Subcutaneous abdominal adipose tissue (tissue), 5 donors: ENCODE results near the gene ZCCHC8.
"Not testable (repeated sequence)": the region's sequence is repeated elsewhere in the genome, so short reads cannot be mapped to it uniquely, and the experiment has no call there.

Experiments used
- H3K27ac ChIP-seq: one replicate; pipeline ENCODE4 v1.7.0; 2013; ENCODE audit warnings: low read depth, mild to moderate bottlenecking, inconsistent platforms, low read length, moderate library complexity
- H3K27me3 ChIP-seq, 5 donors: one replicate each; pipeline ENCODE4 v1.7.0; 2013; ENCODE audit warnings: low read length in 5 of 5, inconsistent platforms in 1 of 5; ENCODE audit not compliant: control insufficient read depth in 5 of 5, insufficient read depth in 4 of 5
- H3K36me3 ChIP-seq, 5 donors: one replicate each; pipeline ENCODE4 v1.7.0; 2013; ENCODE audit warnings: low read length in 5 of 5; ENCODE audit not compliant: control insufficient read depth in 5 of 5, insufficient read depth in 5 of 5
- H3K4me1 ChIP-seq, 5 donors: one replicate each; pipeline ENCODE4 v1.7.0; 2013; ENCODE audit warnings: low read length in 5 of 5, mild to moderate bottlenecking in 3 of 5, moderate library complexity in 1 of 5; ENCODE audit not compliant: control insufficient read depth in 5 of 5, insufficient read depth in 5 of 5
- H3K4me3 ChIP-seq, 5 donors: one replicate each; pipeline ENCODE4 v1.7.0; 2013; ENCODE audit warnings: low read length in 5 of 5, low read depth in 1 of 5
- H3K9ac ChIP-seq, 5 donors: one replicate each; pipeline ENCODE4 v1.7.0; 2013; ENCODE audit warnings: low read length in 5 of 5, mild to moderate bottlenecking in 4 of 5, moderate library complexity in 3 of 5
- H3K9me3 ChIP-seq, 5 donors: one replicate each; pipeline ENCODE4 v1.7.0; 2013; ENCODE audit warnings: low read length in 5 of 5; ENCODE audit not compliant: control insufficient read depth in 5 of 5
- donor health status: healthy.
- donor health status: healthy.
- donor health status: healthy.
- donor health status: healthy.
- donor health status: healthy.

ZCCHC8 gene

DNA sequence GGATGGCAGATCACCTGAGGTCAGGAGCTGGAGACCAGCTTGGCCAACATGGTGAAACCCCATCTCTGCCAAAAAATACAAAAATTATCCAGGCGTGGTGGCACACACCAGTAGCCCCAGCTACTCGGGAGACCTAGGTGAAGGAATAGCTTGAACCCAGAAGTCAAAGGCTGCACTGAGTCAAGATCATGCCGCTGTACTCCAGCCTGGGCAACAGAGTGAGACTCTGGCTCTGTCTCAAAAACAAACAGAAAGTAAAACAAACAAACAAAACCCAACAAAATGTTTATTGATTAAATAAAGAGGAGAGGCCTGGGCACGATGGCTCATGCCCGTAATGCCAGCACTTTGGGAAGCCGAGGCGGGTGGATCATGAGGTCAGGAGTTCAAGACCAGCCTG, 5.5 kb downstream of the ZCCHC8 start:
- Histone ChIP-seq H3K36me3 (peaks cover 15 to 30% (median 26%) of the 10 kb centered on the region in 5 donors), H3K9me3 (no peaks in the 10 kb centered on the region)

DNA sequence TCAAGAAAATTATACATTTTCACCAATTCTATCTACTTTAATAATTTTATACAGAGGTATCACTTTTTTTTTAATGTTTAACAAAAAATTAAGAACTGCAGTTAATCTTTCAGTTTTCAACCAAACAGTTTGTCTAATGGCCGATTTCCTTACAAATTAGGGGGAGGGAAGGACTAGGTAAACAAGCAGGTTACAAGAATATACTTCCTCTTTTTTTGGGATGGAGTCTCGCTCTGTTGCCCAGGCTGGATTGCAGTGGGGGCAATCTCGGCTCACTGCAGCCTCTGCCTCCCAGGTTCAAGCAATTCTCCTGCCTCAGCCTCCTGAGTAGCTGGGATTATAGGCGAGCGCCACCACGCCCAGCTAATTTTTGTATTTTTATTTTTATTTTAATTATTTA, 7.5 kb downstream of the ZCCHC8 start:
- H3K36me3 ChIP-seq, result peaks cover 30 to 49% (median 40%) of the 10 kb centered on the region in 5 donors

More for the DNA sequence above, 5.5 kb downstream of the ZCCHC8 start:
- no peak overlapping the region for H3K27ac ChIP-seq
- H3K4me3 ChIP-seq, result no peak overlapping the region
- peaks cover 0 to 23% (median 16%) of the 10 kb centered on the region in 5 donors for H3K4me1 ChIP-seq
- H3K27me3 ChIP-seq, result no peaks in the 10 kb centered on the region
- H3K9ac ChIP-seq, result no peak overlapping the region

DNA sequence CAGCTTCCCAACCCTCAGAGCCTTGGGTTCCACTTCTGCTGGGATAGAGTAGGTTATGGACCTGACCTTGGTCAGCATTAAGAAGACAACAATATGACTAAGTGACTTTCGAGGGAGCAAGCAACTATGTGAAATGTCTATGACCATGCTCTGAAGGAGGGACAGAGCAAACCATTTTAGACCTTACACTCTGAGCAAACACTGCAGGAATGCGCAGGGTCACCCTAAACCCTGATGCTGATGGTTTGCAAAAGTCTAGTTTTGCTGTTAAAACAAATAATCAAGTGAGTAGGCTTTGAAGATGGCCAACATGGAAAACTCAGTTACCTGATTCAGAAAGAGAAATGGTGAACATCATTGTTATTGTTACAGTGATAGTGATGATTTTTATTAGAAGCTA, 8.7 kb downstream of the ZCCHC8 start:
- no peak overlapping the region for H3K27ac ChIP-seq
- H3K4me1 ChIP-seq, result no peaks in the 10 kb centered on the region
- no peaks in the 10 kb centered on the region for H3K9me3 ChIP-seq
- no peak overlapping the region for H3K4me3 ChIP-seq
- no peak overlapping the region for H3K9ac ChIP-seq
- peaks cover 35 to 61% (median 48%) of the 10 kb centered on the region in 5 donors for H3K36me3 ChIP-seq
- H3K27me3 ChIP-seq, result no peaks in the 10 kb centered on the region

More for the DNA sequence above, 7.5 kb downstream of the ZCCHC8 start:
- H3K9ac ChIP-seq, H3K4me3 ChIP-seq, H3K27ac ChIP-seq, H3K4me1 ChIP-seq, H3K27me3 ChIP-seq, H3K9me3 ChIP-seq: not testable (repeated sequence)

DNA sequence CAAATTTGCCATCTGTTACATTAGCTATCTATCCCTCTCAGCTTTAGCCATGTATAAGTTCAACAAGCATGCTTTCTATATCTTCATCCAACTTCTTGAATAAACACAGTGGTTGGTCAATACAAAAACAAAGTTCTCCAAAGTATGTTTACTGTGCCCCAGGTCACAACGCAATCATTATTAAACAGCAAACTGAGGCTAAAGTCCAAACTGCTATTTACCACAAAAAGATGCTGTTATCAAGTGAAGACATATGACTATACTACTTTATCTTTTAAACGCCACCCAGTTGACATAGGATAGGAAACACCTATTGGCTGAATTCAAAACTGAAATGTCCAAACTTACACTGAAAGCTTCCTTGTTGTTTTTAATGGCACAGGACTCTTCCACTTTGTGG, 11.7 kb downstream of the ZCCHC8 start:
- Histone ChIP-seq H3K36me3 (peaks cover 38 to 85% (median 59%) of the 10 kb centered on the region in 5 donors), H3K4me3 (no peak overlapping the region)

DNA sequence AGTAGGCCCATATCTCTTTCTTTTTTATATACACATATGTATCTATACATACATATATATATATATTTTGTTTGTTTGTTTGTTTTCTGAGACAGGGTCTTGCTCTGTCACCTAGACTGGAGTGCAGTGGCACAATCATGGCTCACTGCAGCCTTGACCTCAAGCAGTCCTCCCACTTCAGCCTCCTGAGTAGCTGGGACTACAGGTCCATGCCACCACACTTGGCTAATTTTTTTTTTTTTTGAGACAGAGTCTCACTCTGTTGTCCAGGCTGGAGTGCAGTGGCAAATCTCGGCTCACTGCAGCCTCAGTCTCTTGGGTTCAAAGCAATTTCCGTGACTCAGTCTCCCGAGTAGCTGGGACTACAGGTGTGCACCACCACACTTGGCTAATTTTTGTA, 12.9 kb downstream of the ZCCHC8 start:
- not testable (repeated sequence) for H3K9ac ChIP-seq, H3K4me3 ChIP-seq, H3K9me3 ChIP-seq, H3K27ac ChIP-seq, H3K4me1 ChIP-seq, H3K27me3 ChIP-seq
- peaks cover 48 to 96% (median 65%) of the 10 kb centered on the region in 5 donors for H3K36me3 ChIP-seq

More for the DNA sequence above, 11.7 kb downstream of the ZCCHC8 start:
- Histone ChIP-seq H3K4me1 (no peaks in the 10 kb centered on the region), H3K9me3 (no peaks in the 10 kb centered on the region), H3K27me3 (no peaks in the 10 kb centered on the region), H3K27ac (no peak overlapping the region), H3K9ac (no peak overlapping the region)

DNA sequence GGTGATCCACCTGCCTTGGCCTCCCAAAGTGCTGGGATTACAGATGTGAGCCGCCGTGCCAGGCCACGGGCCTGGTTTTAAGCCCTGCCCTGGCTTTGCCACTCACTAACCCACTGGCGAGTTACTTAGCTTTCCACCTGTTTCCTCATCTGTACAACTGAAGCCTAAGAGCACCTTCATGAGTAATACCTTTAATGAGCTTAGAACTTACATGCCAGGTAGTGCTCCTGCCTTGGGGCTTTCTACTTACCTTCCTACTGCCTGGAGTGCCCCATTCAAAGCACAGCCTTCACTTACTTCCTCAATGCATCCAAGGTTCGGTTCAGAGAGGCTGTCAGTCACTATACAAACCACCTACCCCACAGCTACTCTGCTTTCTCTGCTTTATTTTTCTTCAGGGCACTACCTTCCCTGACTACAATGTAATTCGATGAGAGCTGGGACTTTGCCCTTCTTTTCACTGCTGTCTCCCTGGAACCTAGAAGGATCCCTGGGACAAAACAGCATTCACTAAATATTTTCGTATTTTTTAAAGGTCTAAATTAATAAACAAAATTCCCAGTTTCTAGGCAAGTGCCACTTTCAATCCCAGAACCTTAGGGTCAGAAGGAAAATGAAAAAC, 13.8 kb downstream of the ZCCHC8 start:
- no peak overlapping the region for H3K9ac ChIP-seq
- peaks cover 45 to 90% (median 61%) of the 10 kb centered on the region in 5 donors for H3K36me3 ChIP-seq
- no peaks in the 10 kb centered on the region for H3K4me1 ChIP-seq
- no peaks in the 10 kb centered on the region for H3K27me3 ChIP-seq
- no peak overlapping the region for H3K4me3 ChIP-seq
- no peak overlapping the region for H3K27ac ChIP-seq
- H3K9me3 ChIP-seq, result no peaks in the 10 kb centered on the region

DNA sequence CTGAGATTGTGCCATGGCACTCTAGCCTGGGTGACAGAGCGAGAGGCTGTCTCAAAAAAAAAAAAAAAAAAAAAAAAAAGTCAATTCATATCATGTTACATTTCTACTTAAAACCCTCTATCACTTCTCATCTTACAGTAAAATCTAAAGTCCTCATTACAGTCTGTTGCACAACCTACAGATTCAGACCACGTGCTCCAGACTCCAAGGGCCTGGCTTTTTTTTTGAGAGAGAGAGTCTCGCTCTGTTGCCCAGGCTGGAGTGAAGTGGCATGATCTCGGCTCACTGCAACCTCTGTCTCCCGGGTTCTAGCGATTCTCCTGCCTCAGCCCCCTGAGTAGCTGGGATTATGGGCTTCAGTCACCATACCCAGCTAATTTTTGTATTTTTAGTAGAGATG, 14.4 kb downstream of the ZCCHC8 start:
- H3K36me3 ChIP-seq, result peaks cover 49 to 91% (median 62%) of the 10 kb centered on the region in 5 donors
- H3K27me3 ChIP-seq, result not testable (repeated sequence)

DNA sequence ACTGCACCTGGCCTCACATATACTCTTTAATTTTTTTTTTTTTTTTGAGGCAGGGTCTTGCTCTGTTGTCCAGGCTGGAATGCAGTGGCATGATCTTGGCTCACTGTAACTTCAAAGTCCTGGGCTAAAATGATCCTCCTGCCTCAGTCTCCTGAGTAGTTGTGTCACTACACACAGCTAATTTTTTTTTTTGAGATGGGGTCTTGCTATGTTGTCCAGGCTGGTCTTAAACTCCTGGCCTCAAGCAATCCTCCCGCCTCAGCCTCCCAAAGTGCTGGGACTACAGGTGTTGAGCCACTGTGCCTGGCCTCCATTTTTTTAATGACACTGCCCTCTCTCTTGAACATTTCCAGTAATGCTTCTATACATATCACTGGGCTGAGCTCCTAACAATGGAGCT, 16.3 kb downstream of the ZCCHC8 start:
- not testable (repeated sequence) for H3K27ac ChIP-seq, H3K27me3 ChIP-seq, H3K9ac ChIP-seq, H3K9me3 ChIP-seq, H3K4me3 ChIP-seq, H3K4me1 ChIP-seq
- H3K36me3 ChIP-seq, result peaks cover 42 to 93% (median 65%) of the 10 kb centered on the region in 5 donors

More for the DNA sequence above, 14.4 kb downstream of the ZCCHC8 start:
- H3K9me3 ChIP-seq, H3K27ac ChIP-seq, H3K4me1 ChIP-seq, H3K4me3 ChIP-seq, H3K9ac ChIP-seq: not testable (repeated sequence)

DNA sequence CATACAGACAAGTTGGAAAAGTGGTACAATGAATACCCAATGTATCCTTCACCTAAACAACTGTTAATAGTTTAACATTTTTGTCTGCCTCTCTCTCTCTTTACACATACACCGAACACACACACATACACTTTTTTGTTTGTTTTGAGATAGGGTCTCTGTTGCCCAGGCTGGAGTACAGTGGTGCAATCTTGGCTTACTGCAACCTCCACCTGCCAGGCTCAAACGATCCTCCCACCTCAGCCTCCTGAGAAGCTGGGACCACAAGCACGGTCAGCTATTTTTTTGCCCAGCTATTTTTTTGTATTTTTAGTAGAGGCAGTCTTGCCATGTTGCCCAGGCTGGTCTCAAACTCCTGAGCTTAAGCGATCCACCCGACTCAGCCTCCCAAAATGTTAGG, 16.8 kb downstream of the ZCCHC8 start:
- Histone ChIP-seq H3K36me3 (peaks cover 38 to 92% (median 62%) of the 10 kb centered on the region in 5 donors), H3K27me3 (no peaks in the 10 kb centered on the region)

DNA sequence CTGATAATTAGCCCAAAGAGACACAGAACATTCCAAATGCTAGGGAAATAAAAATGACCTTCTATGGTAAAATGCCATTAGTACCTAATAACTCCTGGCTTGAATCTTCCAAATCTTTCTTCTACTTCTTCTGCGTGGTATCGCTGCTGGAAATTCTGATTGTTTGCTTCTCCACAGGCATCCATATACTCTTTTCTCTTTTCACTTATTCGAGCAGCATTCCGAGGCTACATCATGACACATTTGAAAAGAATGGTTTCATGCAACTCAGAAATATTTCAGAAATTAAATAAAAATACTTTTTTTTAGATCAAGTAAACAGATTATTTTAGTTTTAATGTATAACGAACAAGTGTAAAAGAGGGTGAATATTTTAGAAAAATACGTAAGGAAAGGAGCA, 18.9 kb downstream of the ZCCHC8 start:
- Histone ChIP-seq H3K9me3 (no peaks in the 10 kb centered on the region), H3K36me3 (peaks cover 41 to 93% (median 64%) of the 10 kb centered on the region in 5 donors), H3K27me3 (no peaks in the 10 kb centered on the region), H3K4me1 (no peaks in the 10 kb centered on the region), H3K9ac (no peak overlapping the region), H3K27ac (no peak overlapping the region), H3K4me3 (no peak overlapping the region)

More for the DNA sequence above, 16.8 kb downstream of the ZCCHC8 start:
- H3K4me1 ChIP-seq, result no peaks in the 10 kb centered on the region
- H3K9ac ChIP-seq, result no peak overlapping the region
- H3K9me3 ChIP-seq, result no peaks in the 10 kb centered on the region
- no peak overlapping the region for H3K4me3 ChIP-seq
- no peak overlapping the region for H3K27ac ChIP-seq
